Inflammatory macrophage (primary cell): ENCODE measurements around the gene GINS1.
A peak's percentile ranks its signal among the peaks of the same experiment; 100 is the strongest.
"Not testable (repeated sequence)": the region's sequence is repeated elsewhere in the genome, so short reads cannot be mapped to it uniquely, and the experiment has no call there.

Experiments used
- DNase-seq, 2 donors: peaks; one replicate each; pipeline ENCODE4 v3.0.0-alpha.2; 2020 to 2022

Gene GINS1

GRCh38 chr20:25454153-25454900, 46.9 kb downstream of the GINS1 start:
- DNase-seq, result no peak

- DNase-seq, result no peak
Measured at GRCh38 chr20:25457886-25458680, 50.6 kb downstream of the GINS1 start.

- DNase-seq, result no peak
Measured at GRCh38 chr20:25459111-25459830, 51.8 kb downstream of the GINS1 start.

- DNase-seq, result peak; percentile 64 to 88
Measured at GRCh38 chr20:25459916-25460535, 52.6 kb downstream of the GINS1 start.

GRCh38 chr20:25460566-25461280, 53.2 kb downstream of the GINS1 start:
- no peak for DNase-seq

GRCh38 chr20:25461281-25461650, 53.8 kb downstream of the GINS1 start:
- no peak for DNase-seq

GRCh38 chr20:25461786-25462545, 54.5 kb downstream of the GINS1 start:
- peak; percentile 86 to 98 for DNase-seq

- DNase-seq, result peak; percentile 35 to 93
Measured at GRCh38 chr20:25464501-25465242, 57.2 kb downstream of the GINS1 start.

- DNase-seq, result peak; percentile 49 to 83
Measured at GRCh38 chr20:25465243-25466135, 58.0 kb downstream of the GINS1 start.

- DNase-seq, result no peak
Measured at GRCh38 chr20:25466846-25467245, 59.4 kb downstream of the GINS1 start.

- DNase-seq, result no peak
Measured at GRCh38 chr20:25467441-25467840, 60.0 kb downstream of the GINS1 start.

- DNase-seq, result no peak
Measured at GRCh38 chr20:25468126-25469075, 60.9 kb downstream of the GINS1 start.

- DNase-seq, result no peak
Measured at GRCh38 chr20:25469558-25469957, 62.1 kb downstream of the GINS1 start.

GRCh38 chr20:25470045-25470444, 62.6 kb downstream of the GINS1 start:
- peak; percentile 19 to 41 for DNase-seq

GRCh38 chr20:25471020-25471419, 63.5 kb downstream of the GINS1 start:
- DNase-seq, result no peak

GRCh38 chr20:25473297-25473696, 65.8 kb downstream of the GINS1 start:
- DNase-seq, result not testable (repeated sequence)

GRCh38 chr20:25476106-25477013, 68.9 kb downstream of the GINS1 start:
- no peak for DNase-seq
